Neural cell (in vitro differentiated cells): ENCODE results near the gene SSBP3.

Experiments
- EZH2 ChIP-seq: fragments of 200-600, 300-800 bp; shearing (Covaris generic), sonication (generic); IDR thresholded peaks from 2 replicates; pipeline ENCODE4 v1.6.1; 2014; ENCODE audit warnings: antibody characterized with exemption, low read length, borderline replicate concordance, mild to moderate bottlenecking; ENCODE audit not compliant: insufficient read depth, poor library complexity, severe bottlenecking
- TF ChIP-seq, protein P1 (sequence below): fragments of 450-650 bp; IDR thresholded peaks from 2 replicates; pipeline ENCODE4 v1.5.1; 2014; ENCODE audit warnings: antibody characterized with exemption, mild to moderate bottlenecking, moderate library complexity; ENCODE audit not compliant: poor library complexity, severe bottlenecking
- TF ChIP-seq, protein P2 (sequence below): IDR thresholded peaks from 2 replicates; pipeline ENCODE4 v1.6.1; 2012; ENCODE audit warnings: borderline replicate concordance

DNA sequence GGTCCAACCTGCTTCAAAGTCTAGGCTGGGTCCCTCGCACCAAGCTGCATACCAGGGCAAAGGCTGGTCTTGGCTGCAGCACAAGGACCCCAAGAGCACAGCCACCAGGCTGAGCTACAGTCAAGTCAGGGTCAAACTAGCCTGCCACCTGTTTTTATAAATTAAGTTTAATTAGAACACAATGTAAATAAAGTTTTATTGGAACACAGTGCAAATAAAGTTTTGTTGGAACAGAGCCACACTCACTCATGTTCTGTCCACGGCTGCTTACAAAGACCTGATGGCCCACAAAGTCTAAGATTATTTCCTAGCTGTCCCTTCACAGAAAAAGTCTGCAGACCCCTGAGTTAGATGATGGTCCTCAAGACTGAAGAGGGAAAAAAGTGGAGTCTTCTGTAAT, 140.0 kb downstream of the SSBP3 start:
- TF ChIP-seq, protein P1, sequence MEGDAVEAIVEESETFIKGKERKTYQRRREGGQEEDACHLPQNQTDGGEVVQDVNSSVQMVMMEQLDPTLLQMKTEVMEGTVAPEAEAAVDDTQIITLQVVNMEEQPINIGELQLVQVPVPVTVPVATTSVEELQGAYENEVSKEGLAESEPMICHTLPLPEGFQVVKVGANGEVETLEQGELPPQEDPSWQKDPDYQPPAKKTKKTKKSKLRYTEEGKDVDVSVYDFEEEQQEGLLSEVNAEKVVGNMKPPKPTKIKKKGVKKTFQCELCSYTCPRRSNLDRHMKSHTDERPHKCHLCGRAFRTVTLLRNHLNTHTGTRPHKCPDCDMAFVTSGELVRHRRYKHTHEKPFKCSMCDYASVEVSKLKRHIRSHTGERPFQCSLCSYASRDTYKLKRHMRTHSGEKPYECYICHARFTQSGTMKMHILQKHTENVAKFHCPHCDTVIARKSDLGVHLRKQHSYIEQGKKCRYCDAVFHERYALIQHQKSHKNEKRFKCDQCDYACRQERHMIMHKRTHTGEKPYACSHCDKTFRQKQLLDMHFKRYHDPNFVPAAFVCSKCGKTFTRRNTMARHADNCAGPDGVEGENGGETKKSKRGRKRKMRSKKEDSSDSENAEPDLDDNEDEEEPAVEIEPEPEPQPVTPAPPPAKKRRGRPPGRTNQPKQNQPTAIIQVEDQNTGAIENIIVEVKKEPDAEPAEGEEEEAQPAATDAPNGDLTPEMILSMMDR = no peak
- TF ChIP-seq, protein P2, sequence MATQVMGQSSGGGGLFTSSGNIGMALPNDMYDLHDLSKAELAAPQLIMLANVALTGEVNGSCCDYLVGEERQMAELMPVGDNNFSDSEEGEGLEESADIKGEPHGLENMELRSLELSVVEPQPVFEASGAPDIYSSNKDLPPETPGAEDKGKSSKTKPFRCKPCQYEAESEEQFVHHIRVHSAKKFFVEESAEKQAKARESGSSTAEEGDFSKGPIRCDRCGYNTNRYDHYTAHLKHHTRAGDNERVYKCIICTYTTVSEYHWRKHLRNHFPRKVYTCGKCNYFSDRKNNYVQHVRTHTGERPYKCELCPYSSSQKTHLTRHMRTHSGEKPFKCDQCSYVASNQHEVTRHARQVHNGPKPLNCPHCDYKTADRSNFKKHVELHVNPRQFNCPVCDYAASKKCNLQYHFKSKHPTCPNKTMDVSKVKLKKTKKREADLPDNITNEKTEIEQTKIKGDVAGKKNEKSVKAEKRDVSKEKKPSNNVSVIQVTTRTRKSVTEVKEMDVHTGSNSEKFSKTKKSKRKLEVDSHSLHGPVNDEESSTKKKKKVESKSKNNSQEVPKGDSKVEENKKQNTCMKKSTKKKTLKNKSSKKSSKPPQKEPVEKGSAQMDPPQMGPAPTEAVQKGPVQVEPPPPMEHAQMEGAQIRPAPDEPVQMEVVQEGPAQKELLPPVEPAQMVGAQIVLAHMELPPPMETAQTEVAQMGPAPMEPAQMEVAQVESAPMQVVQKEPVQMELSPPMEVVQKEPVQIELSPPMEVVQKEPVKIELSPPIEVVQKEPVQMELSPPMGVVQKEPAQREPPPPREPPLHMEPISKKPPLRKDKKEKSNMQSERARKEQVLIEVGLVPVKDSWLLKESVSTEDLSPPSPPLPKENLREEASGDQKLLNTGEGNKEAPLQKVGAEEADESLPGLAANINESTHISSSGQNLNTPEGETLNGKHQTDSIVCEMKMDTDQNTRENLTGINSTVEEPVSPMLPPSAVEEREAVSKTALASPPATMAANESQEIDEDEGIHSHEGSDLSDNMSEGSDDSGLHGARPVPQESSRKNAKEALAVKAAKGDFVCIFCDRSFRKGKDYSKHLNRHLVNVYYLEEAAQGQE = no peak
- no peak for TF ChIP-seq EZH2
